HG02852 (cell line): ENCODE results near the gene WBP4.
"Not testable (repeated sequence)": the region's sequence is repeated elsewhere in the genome, so short reads cannot be mapped to it uniquely, and the experiment has no call there.

Experiments
- ATAC-seq: cut with Tn5 transposase; IDR thresholded peaks from one replicate; pipeline ENCODE4 v1.9.1; 2021; ENCODE audit warnings: mild to moderate bottlenecking, moderate library complexity; ENCODE audit not compliant: unreplicated experiment

Gene WBP4

GRCh38 chr13:41077475-41077874 is 16.2 kb downstream of the WBP4 start:
- no peak for ATAC-seq

GRCh38 chr13:41079725-41080124 is 18.4 kb downstream of the WBP4 start:
- no peak for ATAC-seq

DNA sequence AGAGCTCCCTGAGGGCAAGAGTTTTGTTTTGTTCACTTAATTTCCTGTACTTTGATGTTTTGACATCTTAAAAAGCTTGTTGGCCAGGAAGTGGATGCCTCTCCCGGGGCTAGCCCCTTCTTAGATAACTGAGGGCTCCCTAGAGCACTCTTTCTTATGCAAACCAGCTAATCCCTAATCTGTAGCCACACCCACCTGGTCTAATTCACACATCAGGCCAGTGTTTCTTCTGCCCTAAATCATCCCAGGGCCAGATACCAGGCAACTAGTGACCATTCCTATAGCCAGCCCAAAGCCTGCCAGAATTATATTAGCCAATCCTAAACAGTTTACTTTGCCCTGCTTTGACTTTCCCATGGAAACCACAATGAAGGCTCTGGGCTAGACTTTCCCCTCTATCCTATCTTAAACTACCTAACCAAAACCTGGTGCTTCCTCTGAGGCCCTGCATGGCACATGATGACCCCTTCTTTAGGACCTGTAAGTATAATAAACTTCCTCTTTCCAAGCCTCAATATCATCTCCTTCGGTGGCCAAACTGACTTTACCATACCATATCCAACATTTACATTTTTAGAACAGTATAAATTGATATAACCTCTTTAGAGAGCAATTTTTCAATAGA is 24.8 kb downstream of the WBP4 start:
- no peak for ATAC-seq

DNA sequence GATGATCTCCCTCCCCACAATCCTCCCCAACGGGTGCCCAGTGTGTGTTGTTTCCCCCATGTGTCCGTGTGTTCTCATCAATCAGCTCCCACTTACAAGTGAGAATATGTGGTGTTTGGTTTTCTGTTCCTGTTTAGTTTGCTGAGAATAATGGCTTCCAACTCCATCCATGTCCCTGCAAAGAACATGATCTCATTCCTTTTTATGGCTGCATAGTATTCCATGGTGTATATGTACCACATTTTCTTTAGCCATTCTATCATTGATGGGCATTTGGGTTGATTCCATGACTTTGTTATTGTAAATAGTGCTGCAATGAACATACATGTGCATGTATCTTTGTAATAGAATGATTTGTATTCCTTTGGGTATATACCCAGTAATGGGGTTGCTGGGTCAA is 34.4 kb downstream of the WBP4 start:
- not testable (repeated sequence) for ATAC-seq

DNA sequence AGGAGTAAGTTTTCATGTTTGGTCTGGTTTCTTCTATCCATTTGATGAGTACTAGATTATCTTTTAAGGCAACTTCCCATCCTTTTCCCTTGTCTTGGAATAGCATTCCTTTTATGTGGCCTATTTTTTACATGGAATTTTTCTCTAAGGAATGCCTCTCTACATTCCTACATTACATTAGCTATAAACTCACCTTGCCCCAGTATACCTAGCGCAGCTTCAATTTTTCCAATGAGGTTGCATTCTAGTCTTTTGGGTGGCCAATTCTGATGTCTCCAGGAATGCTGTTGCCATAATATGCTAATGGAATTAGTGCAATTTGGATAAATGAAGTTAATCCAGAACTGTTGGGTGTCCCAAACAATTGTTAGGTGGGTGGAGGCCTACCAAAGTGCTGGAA is 37.5 kb downstream of the WBP4 start:
- ATAC-seq = no peak

DNA sequence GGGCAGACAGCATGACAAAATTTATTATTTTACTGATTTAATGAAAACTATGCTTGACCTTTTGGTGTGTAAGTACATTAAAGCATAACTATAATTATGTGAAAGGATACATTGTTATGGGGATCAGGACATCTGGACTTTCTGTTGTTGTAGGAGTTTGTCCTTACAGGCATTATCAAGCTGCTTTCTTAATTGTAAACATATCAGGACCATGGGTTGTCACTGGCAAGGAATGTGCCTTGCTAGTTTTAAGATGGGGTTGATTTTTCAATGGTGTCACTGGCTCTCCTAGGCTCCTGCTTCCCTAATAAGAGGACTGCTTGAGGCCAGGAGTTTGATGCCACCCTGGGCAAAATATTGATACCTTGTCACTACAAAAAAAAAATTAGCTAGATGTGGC is 38.7 kb downstream of the WBP4 start:
- ATAC-seq = no peak

DNA sequence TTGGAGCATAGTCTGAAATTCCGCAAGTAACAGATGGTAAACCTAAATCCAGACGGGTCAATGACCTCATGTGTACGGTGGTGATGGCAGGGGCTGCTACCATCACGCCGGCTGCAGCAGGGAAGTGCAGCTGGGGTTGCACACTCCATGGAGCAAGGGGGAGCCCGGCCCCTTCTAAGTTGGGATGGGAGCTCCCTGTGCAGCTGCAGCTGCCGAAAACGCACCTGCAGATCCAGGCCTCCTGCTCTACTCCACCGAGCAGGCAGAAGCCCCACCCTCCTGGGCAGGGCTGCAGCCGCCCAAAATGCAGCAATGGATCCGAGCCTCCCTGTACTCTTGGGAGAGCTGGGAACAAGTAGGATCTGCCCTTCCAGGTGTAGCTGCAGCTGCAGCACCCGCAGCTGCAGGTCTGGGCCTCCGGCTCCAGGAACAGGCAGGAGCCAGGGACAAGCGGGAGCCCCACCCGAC is 45.8 kb downstream of the WBP4 start:
- no peak for ATAC-seq

DNA sequence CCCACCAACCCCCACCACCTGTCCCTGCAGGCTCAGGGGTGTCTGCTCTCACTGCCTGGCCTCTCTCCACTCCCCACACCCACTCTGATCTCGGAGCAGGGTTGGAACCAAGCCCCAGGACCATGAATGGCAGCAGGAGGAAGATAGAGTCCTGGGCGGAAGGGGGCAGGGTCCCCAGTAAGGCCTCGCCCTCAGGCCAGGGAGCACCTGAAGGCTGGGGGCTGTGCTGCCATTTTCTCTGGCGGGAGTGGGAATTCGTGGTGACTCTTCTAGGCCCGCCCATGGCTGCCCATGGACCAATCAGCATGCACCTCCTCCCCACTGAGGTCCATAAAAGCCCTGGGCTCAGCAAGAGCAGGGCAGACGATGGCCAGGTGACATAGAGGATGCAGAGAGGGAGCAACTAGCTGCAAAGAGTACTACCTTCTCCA is 46.3 kb downstream of the WBP4 start:
- no peak for ATAC-seq

- ATAC-seq = no peak
Measured at GRCh38 chr13:41111454-41111853, 50.1 kb downstream of the WBP4 start.

- no peak for ATAC-seq
Measured at GRCh38 chr13:41117869-41118268, 56.6 kb downstream of the WBP4 start.

DNA sequence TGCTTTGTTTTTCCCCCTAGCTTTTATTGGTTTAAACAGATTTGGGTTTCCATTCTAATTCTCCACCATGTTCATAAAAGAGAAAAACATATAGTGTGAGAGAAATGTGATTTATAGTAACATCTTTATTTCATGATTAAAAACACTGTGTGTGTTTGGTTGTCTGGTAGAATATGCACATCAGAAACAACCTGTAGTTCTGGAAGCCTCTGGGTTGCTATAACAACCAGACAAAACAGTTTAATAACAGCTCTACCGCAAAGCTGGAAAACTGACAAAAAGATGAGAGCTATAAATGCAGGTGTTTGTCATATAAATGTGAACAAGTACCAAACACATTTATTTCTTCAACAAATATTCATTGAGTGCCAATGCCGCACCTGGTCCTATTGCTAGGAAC is 61.5 kb downstream of the WBP4 start:
- ATAC-seq = no peak

DNA sequence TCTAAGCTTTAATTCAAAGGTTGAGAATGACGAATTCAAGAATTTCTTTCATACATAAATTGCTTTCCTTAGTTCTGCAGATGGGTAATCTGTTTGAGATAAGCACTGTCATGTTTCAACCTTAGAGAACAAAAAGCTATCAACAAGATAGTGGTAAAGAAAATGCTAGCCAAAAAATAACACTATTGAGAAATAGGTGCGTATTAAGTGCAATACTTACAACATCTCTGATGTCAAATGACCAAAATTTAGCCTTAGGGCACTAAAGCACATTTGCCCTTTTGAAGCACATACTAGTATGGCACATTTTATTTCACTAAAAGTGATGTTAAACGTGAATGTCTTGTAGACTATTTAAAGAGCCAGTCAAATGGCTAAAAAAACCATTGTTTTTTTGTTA is 66.4 kb downstream of the WBP4 start:
- no peak for ATAC-seq

GRCh38 chr13:41130356-41130755 is 69.0 kb downstream of the WBP4 start:
- ATAC-seq = no peak

DNA sequence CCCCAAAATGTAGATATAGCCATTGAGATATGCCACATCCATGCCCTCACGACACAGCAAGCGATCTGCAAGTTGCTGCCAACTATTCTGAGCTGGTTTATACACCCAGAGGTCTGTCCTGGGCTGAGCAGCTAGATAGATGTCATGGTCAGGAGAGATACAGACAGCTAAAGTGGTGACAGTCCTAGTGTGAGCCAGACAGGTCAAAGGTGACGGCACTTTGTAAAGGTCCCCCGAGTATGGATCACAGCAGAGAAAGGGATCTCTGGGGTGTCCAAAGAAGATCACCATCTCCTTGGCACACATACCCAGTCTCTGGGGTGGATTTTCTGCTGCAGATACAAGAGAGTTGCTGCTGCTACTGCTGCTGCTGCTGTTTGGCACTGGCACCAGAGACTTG is 69.9 kb downstream of the WBP4 start:
- not testable (repeated sequence) for ATAC-seq

DNA sequence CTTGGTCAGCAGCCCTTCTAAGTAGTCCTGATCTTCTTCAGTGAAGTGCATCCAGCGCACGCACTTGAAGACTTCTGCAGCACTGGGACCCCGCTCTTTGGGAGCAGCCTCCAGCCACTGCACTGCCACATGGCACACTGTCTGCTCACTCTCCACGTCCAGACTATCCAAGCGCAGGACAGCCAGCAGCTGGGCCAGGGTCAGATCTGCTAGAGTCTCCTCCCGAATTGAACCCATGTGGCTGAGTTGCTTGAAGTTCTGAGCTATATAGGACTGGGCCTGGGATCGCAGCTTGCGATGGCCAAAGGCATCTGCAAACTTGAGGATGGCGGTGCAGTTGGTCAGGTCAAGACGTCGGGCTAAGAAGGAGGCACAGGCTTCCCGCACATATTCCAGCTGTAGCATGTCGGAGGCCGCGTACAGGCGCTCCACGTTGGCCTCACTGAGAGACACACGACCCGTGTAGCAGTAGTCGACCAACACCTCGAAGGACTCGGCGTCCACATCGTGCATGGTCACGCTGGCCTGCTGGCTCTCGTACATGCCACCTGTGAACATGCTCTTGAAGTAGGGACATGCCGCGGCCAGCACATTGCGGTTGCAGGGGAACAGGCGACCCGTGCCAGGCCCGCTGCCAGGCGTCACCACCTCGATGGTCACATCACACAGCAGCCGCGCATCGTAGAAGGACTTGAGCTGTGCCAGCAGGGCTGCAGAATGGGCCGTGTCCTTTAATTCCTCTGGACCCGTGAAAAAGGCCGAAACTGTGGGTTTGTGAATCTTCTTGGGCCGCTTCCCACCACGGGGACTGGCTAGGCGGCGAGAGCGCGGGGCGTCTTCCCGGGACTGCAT is 70.6 kb downstream of the WBP4 start:
- peak; percentile 16 for ATAC-seq

GRCh38 chr13:41132512-41133152 is 71.3 kb downstream of the WBP4 start, which contains the start of gene KBTBD6:
TSS of gene KBTBD6 (minus strand) at chr13:41132802. CDS start at chr13:41132511, 291 bp downstream.
- peak; percentile 97 for ATAC-seq
